HEK293T (cell line): ENCODE measurements around the gene CYRIA.

Experiments used
- L3MBTL2 ChIP-seq: fragments of 450-650 bp; conservative IDR thresholded peaks from 2 replicates; pipeline ENCODE4 v1.6.1; 2016; ENCODE audit warnings: mild to moderate bottlenecking
- NFRKB ChIP-seq: fragments of 450-650 bp; IDR thresholded peaks from 2 replicates; pipeline ENCODE4 v1.6.1; 2016; ENCODE audit warnings: mild to moderate bottlenecking, moderate library complexity
- SUZ12 ChIP-seq: fragments of 450-650 bp; IDR thresholded peaks from 2 replicates; pipeline ENCODE4 v1.6.1; 2016; ENCODE audit warnings: mild to moderate bottlenecking

GRCh38 chr2:16693854-16694253 lies 28.2 kb upstream of the CYRIA start:
- no peak for TF ChIP-seq L3MBTL2
- TF ChIP-seq SUZ12 = no peak
- TF ChIP-seq NFRKB = no peak
